ENCODE results near the gene TEX29. TPM values are rescaled to one million over a fixed set of nuclear protein-coding genes. Genes with fewer than 3 reads are reported as not detected.

TEX29 gene
- total and polyA plus RNA-seq, 8 donors = 0.35 to 1.2 (median 0.58) TPM

DNA sequence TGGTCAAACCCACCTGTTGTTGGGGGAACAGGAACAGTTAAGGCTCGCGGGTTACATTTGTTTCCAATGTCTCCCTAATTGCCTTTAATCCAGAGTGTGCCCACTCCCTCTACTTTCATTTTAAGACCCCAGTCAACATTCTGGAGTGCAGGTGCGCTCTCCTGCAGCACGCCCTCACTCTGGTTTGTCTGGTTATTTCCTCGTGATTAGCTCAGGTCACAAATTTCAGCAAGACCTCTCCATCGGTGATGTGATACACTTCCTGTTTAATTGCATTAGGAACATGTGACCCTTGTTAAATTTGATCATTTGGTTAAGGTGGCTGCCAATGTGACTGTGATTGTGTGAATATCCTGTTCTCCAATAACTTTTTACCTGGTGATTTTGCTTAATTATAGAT, 53.0 kb downstream of the TEX29 start:
- no peaks in the 10 kb centered on the region for H3K4me1 ChIP-seq
- intact Hi-C loops (cut with DNase I) = no loop called here
- ATAC-seq (no peak), DNase-seq (no peak)
- no peak overlapping the region for H3K27ac ChIP-seq
- H3K36me3 ChIP-seq = no peaks in the 10 kb centered on the region
- H3K4me3 ChIP-seq = no peak overlapping the region
- H3K27me3 ChIP-seq = no peaks in the 10 kb centered on the region
- no peak for TF ChIP-seq CTCF (IDR thresholded peaks at IDR 0.05)
- H3K9me3 ChIP-seq = no peaks in the 10 kb centered on the region

- intact Hi-C loops (cut with DNase I) = no loop called here
- Histone ChIP-seq H3K36me3 (no peaks in the 10 kb centered on the region), H3K27ac (no peak overlapping the region), H3K27me3 (peaks cover 0 to 7% of the 10 kb centered on the region in 2 donors), H3K9me3 (peaks cover 0 to 4% of the 10 kb centered on the region in 2 donors), H3K4me3 (no peak overlapping the region), H3K4me1 (no peaks in the 10 kb centered on the region)
- ATAC-seq (no peak), DNase-seq (no peak)
- no peak for TF ChIP-seq CTCF (IDR thresholded peaks at IDR 0.05)
Observed at GRCh38 chr13:111380431-111380830, 60.0 kb downstream of the TEX29 start.

- H3K4me1 ChIP-seq = no peaks in the 10 kb centered on the region
- no peak overlapping the region for H3K27ac ChIP-seq
- peaks cover 0 to 9% of the 10 kb centered on the region in 2 donors for H3K27me3 ChIP-seq
- no peaks in the 10 kb centered on the region for H3K36me3 ChIP-seq
- intact Hi-C loops (cut with DNase I) = no loop called here
- peaks cover 0 to 4% of the 10 kb centered on the region in 2 donors for H3K9me3 ChIP-seq
- no peak for TF ChIP-seq CTCF (IDR thresholded peaks at IDR 0.05)
- no peak for ATAC-seq
- no peak overlapping the region for H3K4me3 ChIP-seq
- DNase-seq = no peak
Observed at GRCh38 chr13:111382411-111382810, 62.0 kb downstream of the TEX29 start.

DNA sequence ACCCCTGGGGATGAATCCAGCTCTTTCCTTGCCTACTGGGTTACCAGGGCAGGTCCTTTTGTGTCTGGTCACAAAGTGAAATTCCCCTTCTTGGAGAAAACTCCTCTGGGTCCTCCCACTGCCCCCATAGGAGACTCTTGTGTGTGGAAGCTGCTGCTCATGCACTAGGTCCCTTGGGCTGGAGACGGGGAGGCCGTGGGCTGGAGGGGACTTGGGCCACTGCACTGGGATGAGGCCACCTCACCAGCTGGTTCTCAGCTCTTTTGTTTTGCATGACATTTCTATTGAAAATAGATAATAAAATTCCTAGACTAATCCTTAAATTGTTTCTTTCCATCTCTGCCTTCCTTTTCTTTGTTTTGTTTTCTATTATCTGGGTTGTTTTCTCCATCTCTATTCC, 62.4 kb downstream of the TEX29 start:
- H3K27me3 ChIP-seq = peaks cover 0 to 10% of the 10 kb centered on the region in 2 donors
- TF ChIP-seq CTCF (IDR thresholded peaks at IDR 0.05) = no peak
- H3K36me3 ChIP-seq = no peaks in the 10 kb centered on the region
- peaks cover 0 to 4% of the 10 kb centered on the region in 2 donors for H3K9me3 ChIP-seq
- H3K27ac ChIP-seq = no peak overlapping the region
- H3K4me1 ChIP-seq = no peaks in the 10 kb centered on the region
- DNase-seq (no peak), ATAC-seq (no peak)
- no peak overlapping the region for H3K4me3 ChIP-seq
- intact Hi-C loops (cut with DNase I) = no loop called here

GRCh38 chr13:111383591-111384440, 63.4 kb downstream of the TEX29 start:
- DNase-seq (no peak), ATAC-seq (no peak)
- intact Hi-C loops (cut with DNase I) = no loop called here

More at GRCh38 chr13:111383591-111384440, 63.4 kb downstream of the TEX29 start:
- H3K4me1 ChIP-seq = no peaks in the 10 kb centered on the region
- no peak overlapping the region for H3K27ac ChIP-seq
- no peak overlapping the region for H3K4me3 ChIP-seq
- no peaks in the 10 kb centered on the region for H3K36me3 ChIP-seq
- peaks cover 0 to 4% of the 10 kb centered on the region in 2 donors for H3K9me3 ChIP-seq
- H3K27me3 ChIP-seq = peaks cover 0 to 17% of the 10 kb centered on the region in 2 donors
- no peak for TF ChIP-seq CTCF (IDR thresholded peaks at IDR 0.05)

Data from left lung (tissue), 10 donors.